NCI-H2171 (cell line): Measurements from ENCODE around the gene COL6A3.
A peak's percentile ranks its signal among the peaks of the same experiment; 100 is the strongest.

ENCODE experiments used
- DNase-seq: peaks from one replicate; lab custom pipeline; 2025; lab: John Stamatoyannopoulos, UW

The COL6A3 gene

GRCh38 chr2:237345891-237346640, 67.9 kb downstream of the COL6A3 start:
- DNase-seq, result peak; percentile 6

GRCh38 chr2:237345411-237345810, 68.6 kb downstream of the COL6A3 start:
- no peak for DNase-seq

- DNase-seq, result no peak
These were observed 69.0 kb downstream of the COL6A3 start for GRCh38 chr2:237344942-237345341.

GRCh38 chr2:237343993-237344392, 70.0 kb downstream of the COL6A3 start:
- no peak for DNase-seq

GRCh38 chr2:237341872-237342271, 72.1 kb downstream of the COL6A3 start:
- no peak for DNase-seq

- no peak for DNase-seq
These were observed 76.4 kb downstream of the COL6A3 start for GRCh38 chr2:237337586-237337985.

GRCh38 chr2:237336131-237336530, 77.8 kb downstream of the COL6A3 start:
- DNase-seq, result no peak

GRCh38 chr2:237333748-237334147, 80.2 kb downstream of the COL6A3 start:
- no peak for DNase-seq

GRCh38 chr2:237330541-237330940, 83.4 kb downstream of the COL6A3 start:
- DNase-seq, result no peak

- no peak for DNase-seq
These were observed 86.6 kb downstream of the COL6A3 start for GRCh38 chr2:237327175-237327950.

- no peak for DNase-seq
These were observed 87.4 kb downstream of the COL6A3 start for GRCh38 chr2:237326266-237327171.

GRCh38 chr2:237324837-237325236, 89.1 kb downstream of the COL6A3 start:
- no peak for DNase-seq

- no peak for DNase-seq
These were observed 89.5 kb downstream of the COL6A3 start for GRCh38 chr2:237324405-237324831.

GRCh38 chr2:237323656-237324055, 90.3 kb downstream of the COL6A3 start:
- no peak for DNase-seq

GRCh38 chr2:237322564-237322963, 91.4 kb downstream of the COL6A3 start:
- no peak for DNase-seq

- DNase-seq, result no peak
These were observed 92.2 kb downstream of the COL6A3 start for GRCh38 chr2:237321746-237322145.

- DNase-seq, result no peak
These were observed 93.0 kb downstream of the COL6A3 start for GRCh38 chr2:237320801-237321560.

- DNase-seq, result no peak
These were observed 94.1 kb downstream of the COL6A3 start for GRCh38 chr2:237319887-237320286.

GRCh38 chr2:237319086-237319820, 94.7 kb downstream of the COL6A3 start:
- DNase-seq, result no peak

- DNase-seq, result no peak
These were observed 97.6 kb downstream of the COL6A3 start for GRCh38 chr2:237316339-237316738.

GRCh38 chr2:237315829-237316225, 98.1 kb downstream of the COL6A3 start:
- no peak for DNase-seq
